Measurements from ENCODE around the gene STAMBP.
"Not testable (repeated sequence)": the region's sequence is repeated elsewhere in the genome, so short reads cannot be mapped to it uniquely, and the experiment has no call there.

Gene STAMBP

GRCh38 chr2:73837847-73838585 is 9.3 kb downstream of the STAMBP start:
- no peak for DNase-seq

GRCh38 chr2:73838889-73839534 is 10.3 kb downstream of the STAMBP start:
- no peak for DNase-seq

DNA sequence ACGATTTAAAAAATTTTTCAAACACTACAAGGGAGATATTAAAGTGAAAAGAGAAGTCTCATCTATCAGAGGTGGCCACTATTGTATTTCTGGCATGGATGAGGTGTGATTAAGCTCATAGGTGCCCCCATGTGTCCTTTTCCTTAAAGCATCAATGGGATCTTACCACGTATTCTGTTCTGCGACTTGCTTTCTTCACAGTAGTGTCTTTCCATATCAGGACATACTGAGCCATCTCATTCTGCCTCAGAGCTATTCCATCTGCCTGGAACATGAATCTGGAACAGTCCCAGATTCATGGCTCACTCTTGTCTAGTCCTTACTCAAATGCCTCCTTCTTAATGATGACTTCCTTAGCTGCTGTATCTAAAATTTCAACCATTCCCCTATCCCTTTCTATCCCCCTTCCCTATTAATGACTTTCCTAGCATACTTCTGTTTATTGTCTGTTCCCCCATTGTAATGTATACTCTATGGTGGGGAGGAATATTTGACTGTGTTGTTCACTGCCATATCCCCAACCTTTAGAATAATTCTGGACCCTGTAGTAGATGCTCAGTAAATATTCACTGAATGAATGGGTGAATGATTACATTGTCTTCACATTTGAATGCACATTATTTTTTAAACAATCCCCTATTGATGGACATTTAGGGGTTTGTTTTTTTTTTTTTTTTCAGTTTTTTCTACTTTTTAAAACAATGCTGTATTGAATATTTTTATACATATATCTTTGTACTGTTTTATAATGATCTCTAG is 11.1 kb downstream of the STAMBP start:
- no peak for DNase-seq

GRCh38 chr2:73841912-73842738 is 13.4 kb downstream of the STAMBP start:
- no peak for DNase-seq

GRCh38 chr2:73842739-73843019 is 13.9 kb downstream of the STAMBP start:
- DNase-seq = no peak

DNA sequence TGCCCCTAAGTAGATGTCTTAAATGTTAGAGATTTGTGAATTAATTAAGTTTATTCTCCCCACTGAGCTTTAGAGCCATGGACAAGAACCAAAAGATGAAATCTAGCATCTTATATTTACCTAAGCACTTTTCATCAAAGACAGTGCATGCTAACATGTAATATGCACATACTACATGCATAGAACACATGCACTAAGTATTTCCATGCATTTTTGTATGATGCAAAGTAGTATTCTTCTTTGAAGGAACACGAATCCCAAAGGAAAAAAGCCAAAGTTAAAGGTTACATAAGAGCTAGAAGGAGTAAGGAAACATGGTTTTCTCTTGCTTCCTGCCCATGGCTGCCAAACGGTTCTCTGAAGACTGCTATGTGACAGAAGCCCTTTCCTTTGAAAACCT is 15.3 kb downstream of the STAMBP start:
- no peak for DNase-seq

GRCh38 chr2:73850009-73850408 is 21.2 kb downstream of the STAMBP start:
- DNase-seq = no peak

DNA sequence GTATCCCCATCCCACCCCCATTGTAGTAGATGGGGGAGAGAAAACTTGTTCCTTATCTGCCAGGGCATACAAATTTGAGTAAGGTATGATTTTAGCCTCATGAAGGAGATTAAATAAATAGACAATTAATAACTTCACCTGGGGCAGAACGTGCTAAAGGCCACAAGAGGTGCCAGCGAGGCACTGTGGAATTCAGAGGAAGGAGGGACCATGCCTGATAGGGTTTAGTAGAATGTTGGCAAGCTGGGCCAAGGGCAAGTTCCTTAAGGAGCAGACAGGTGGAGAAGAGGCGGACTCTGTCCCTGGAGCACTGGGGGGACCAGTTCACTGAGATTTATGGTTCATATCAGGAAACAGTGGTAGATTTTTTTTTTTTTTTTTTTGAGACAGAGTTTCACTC is 22.5 kb downstream of the STAMBP start:
- DNase-seq = no peak

DNA sequence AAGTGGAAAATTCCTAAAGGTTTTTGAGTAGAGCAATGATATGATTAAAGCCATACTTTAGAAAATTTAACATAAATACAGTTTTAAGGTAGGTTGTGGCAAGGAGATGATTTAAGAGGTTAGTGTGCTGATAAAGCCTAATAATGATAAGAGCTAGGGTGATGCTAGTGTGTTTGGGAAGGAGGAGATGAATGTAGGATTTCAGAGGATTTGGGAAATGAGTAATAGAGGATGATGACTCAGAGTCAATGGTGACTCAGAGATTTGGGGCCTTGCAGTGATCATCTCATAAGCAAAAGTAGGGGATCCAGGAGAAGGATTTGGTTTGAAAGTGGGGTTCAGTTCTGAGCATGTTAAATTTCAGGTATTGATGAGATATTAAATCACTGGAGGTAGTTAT is 23.3 kb downstream of the STAMBP start:
- no peak for DNase-seq

GRCh38 chr2:73855526-73855925 is 26.8 kb downstream of the STAMBP start:
- DNase-seq = no peak

GRCh38 chr2:73856214-73856613 is 27.5 kb downstream of the STAMBP start:
- no peak for DNase-seq

- DNase-seq = no peak
These were observed 31.2 kb downstream of the STAMBP start for GRCh38 chr2:73859721-73860586.

DNA sequence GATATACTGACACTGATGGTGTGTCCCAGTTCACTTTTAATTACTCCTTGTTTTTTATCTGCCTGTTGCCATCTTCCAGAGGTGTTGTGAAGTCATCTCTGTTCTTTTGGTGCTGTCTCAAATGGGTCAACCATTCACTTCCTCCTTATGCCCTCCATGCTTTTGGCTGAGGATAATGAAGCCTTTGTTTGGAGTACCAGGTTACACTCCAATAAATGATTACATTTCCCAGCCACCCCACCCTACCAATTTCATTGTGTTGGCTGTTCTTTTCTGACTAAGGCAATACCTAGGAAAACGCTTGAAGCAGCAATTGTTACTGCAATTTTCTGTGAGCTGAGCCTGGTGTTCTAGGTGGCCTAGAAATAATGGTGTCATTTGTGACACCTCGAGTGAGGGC is 34.2 kb downstream of the STAMBP start:
- DNase-seq = no peak

- no peak for DNase-seq
These were observed 39.6 kb downstream of the STAMBP start for GRCh38 chr2:73868204-73868978.

DNA sequence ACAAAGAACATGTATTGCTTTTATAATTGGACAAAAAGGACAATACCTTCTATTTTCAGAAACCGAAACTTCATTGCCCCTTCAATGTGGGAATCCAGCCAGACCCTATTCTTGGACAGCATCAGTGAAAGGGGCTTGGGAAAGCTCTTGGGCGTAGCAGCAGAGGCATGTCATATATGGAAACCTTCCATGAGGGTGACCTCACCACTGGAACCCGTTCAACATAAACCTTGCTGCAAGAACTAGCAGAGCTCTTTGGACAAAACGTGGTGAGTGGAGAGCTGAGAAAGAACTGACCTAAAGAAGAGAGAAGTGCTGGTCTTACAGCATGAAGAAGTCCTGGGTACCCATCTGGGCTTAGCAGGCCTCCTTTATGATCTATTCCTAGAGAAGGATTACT is 41.3 kb downstream of the STAMBP start:
- no peak for DNase-seq

DNA sequence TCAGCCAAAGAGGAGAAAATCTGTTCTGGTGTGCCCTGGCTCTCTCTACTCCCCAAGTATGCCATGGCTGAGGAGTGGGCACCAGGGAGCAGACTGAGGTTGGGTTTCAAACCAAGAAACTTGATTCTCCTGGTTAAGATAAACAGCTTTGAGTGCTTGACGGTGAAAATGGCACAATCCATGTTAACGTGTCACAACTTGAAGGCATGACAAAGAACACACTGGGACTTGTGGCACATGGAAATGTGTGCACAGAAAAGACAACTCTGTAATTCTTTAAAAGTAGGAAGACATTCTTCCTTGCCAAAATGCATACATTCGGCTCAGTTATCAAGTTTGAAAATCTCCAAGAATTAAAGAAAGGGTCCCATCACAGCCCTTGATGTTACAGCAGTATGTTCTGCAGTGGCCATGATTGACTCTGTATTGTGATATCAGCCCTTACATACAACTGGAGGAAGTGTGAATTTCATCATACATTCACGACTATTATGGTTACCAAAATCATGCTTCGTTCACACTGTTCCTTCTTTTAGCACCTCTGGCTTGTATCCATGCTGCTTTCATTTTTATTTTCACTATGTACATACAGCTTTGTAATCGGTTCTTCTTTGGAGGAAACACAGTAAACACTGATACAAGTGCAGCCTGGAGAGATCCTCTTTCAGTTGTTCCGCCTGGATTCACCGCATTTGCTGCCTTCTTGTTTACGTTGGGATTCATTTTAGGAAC is 48.5 kb downstream of the STAMBP start:
- DNase-seq = no peak

DNA sequence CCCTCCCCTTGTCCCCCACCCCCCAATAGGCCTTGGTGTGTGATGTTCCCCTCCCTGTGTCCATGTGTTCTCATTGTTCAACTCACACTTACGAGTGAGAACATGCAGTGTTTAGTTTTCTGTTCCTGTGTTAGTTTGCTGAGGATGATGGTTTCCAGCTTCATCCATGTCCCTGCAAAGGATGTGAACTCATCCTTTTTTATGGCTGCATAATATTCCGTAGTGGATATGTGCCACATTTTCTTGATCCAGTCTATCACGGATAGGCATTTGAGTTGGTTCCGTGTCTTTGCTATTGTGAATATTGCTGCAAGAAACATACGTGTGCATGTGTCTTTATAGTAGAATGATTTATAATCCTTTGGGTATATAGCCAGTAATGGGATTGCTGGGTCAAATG is 49.2 kb downstream of the STAMBP start:
- DNase-seq = not testable (repeated sequence)

DNA sequence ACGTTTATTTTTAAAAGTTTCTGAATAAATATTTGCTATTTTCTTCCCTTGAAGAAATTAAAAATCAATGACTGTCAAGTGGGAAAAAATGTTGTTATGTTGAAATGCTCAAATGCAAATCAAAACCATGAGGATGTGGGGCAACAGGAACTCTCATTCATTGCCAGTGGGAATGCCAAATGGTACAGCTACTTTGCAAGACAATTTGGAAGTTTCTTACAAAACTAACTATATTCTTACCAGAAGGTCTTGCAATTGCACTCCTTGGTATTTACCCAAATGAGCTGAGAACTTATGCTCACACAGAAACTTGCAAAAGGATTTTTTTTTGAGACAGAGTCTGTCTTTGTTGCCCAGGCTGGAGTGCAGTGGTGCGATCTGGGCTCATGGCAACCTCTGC is 56.6 kb downstream of the STAMBP start:
- no peak for DNase-seq

- no peak for DNase-seq
These were observed 57.6 kb downstream of the STAMBP start for GRCh38 chr2:73886357-73886756.

- DNase-seq = not testable (repeated sequence)
These were observed 59.0 kb downstream of the STAMBP start for GRCh38 chr2:73887596-73888353.
